Measurements from ENCODE around the gene KCTD12.

The KCTD12 gene

GRCh38 chr13:76852986-76853385 is 33.2 kb downstream of the KCTD12 start:
- DNase-seq = no peak

- DNase-seq = no peak
Measured at GRCh38 chr13:76851961-76852360, 34.2 kb downstream of the KCTD12 start.

- no peak for DNase-seq
Measured at GRCh38 chr13:76849493-76849892, 36.7 kb downstream of the KCTD12 start.

- no peak for DNase-seq
Measured at GRCh38 chr13:76848596-76848995, 37.6 kb downstream of the KCTD12 start.

GRCh38 chr13:76846363-76846762 is 39.8 kb downstream of the KCTD12 start:
- no peak for DNase-seq

- DNase-seq = no peak
Measured at GRCh38 chr13:76845865-76846264, 40.3 kb downstream of the KCTD12 start.

- DNase-seq = no peak
Measured at GRCh38 chr13:76845367-76845766, 40.8 kb downstream of the KCTD12 start.

GRCh38 chr13:76837801-76838200 is 48.4 kb downstream of the KCTD12 start:
- no peak for DNase-seq

- DNase-seq = no peak
Measured at GRCh38 chr13:76836311-76836710, 49.9 kb downstream of the KCTD12 start.

- DNase-seq = no peak
Measured at GRCh38 chr13:76833441-76833954, 52.7 kb downstream of the KCTD12 start.

- DNase-seq = no peak
Measured at GRCh38 chr13:76832258-76832988, 53.8 kb downstream of the KCTD12 start.

GRCh38 chr13:76830805-76831204 is 55.4 kb downstream of the KCTD12 start:
- DNase-seq = no peak

Data from activated CD8-positive, alpha-beta memory T cell treated with anti-CD3 and anti-CD28 coated beads for 24 hours (primary cell).